Measurements from ENCODE around the gene MAD1L1. TPM values are rescaled to one million over a fixed set of nuclear protein-coding genes. Genes with fewer than 3 reads are reported as not detected.

The MAD1L1 gene
- total RNA-seq, 1 experiment from 2014 or later: 38.5 TPM

DNA sequence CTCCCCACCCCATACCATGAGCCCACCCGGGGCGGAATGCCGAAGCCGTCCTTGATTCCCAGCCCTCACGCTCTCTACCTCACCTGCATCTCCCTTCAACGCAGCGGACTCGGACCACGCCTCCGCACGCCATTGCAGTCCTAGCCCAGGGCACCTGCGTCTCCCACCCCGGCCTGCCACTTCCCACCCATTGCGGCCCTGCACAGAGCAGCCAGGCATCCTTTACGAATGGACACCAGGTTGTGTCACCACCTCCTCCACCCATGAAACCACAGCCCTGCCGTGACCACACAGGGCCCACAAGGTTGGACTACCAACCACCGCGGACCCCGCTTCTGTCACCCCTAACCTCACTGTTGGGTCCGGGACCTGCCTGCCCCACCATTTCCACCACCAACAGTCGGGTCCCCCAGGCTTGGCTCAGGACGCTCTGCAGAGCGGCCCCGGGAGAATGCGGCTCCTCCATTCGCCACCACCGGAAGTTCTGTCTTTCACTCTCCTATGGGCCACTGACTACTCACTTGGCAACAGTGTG lies 232.5 kb downstream of the MAD1L1 start:
- TF ChIP-seq EZH2 (IDR thresholded peaks at IDR 0.05): no peak
- TF ChIP-seq SRF (IDR thresholded peaks at IDR 0.05; ENCODE audit: low read depth): no peak
- TF ChIP-seq SIN3A (IDR thresholded peaks at IDR 0.05; ENCODE audit: low read depth): no peak
- no peak for TF ChIP-seq EGR1 (IDR thresholded peaks at IDR 0.05; ENCODE audit: low read depth)
- no peak for TF ChIP-seq SP1 (IDR thresholded peaks at IDR 0.05; ENCODE audit: low read depth)
- no peak for TF ChIP-seq TCF7L2 (IDR thresholded peaks at IDR 0.05; ENCODE audit: borderline replicate concordance, extremely low read depth, insufficient read depth, insufficient read length)
- no peak for TF ChIP-seq ZBTB33 (IDR thresholded peaks at IDR 0.05; ENCODE audit: extremely low read depth, insufficient replicate concordance, low read length)
- no peak for TF ChIP-seq ZFX (IDR thresholded peaks at IDR 0.05)
- TF ChIP-seq JUND (IDR thresholded peaks at IDR 0.05): no peak
- TF ChIP-seq REST (IDR thresholded peaks at IDR 0.05; ENCODE audit: low read depth): no peak
- TF ChIP-seq POLR2A (IDR thresholded peaks at IDR 0.05; ENCODE audit: borderline replicate concordance, extremely low read depth, insufficient read depth, insufficient read length): no peak
- TF ChIP-seq, protein P1, sequence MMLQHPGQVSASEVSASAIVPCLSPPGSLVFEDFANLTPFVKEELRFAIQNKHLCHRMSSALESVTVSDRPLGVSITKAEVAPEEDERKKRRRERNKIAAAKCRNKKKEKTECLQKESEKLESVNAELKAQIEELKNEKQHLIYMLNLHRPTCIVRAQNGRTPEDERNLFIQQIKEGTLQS (IDR thresholded peaks at IDR 0.05): no peak
- TF ChIP-seq, protein P2, sequence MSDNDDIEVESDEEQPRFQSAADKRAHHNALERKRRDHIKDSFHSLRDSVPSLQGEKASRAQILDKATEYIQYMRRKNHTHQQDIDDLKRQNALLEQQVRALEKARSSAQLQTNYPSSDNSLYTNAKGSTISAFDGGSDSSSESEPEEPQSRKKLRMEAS (IDR thresholded peaks at IDR 0.05): no peak
- no peaks in the 10 kb centered on the region for H3K9me3 ChIP-seq (ENCODE audit: control insufficient read depth in 1 of 2, insufficient read depth in 1 of 2, low read depth in 1 of 2, low read length in 2 of 2)
- no peaks in the 10 kb centered on the region for H3K79me2 ChIP-seq (ENCODE audit: insufficient read depth, low read length)
- H3K27me3 ChIP-seq (ENCODE audit: insufficient read depth, low read length): no peaks in the 10 kb centered on the region
- no peak overlapping the region for H3K27ac ChIP-seq (ENCODE audit: low read depth, low read length)
- H3K4me3 ChIP-seq (replicated peaks in 1 of 2; ENCODE audit: low read depth in 1 of 2, low read length in 2 of 2): no peak overlapping the region
- H2AFZ ChIP-seq (ENCODE audit: low read depth, low read length, poor library complexity, severe bottlenecking): no peak overlapping the region
- ChIA-PET POLR2A (no interaction called here), RAD21 (ENCODE audit: low non-redundant PET in 1 of 2, low total read pairs in 2 of 2, uncharacterized antibody in 2 of 2, unreplicated experiment in 2 of 2) (no interaction called here), CTCF (no interaction called here)
- ATAC-seq: no peak
- H3K4me2 ChIP-seq (ENCODE audit: low read length): no peak overlapping the region
- no peak overlapping the region for H3K9ac ChIP-seq (ENCODE audit: low read length)
- H4K20me1 ChIP-seq (ENCODE audit: insufficient read depth): no peaks in the 10 kb centered on the region
- H3K4me1 ChIP-seq (ENCODE audit: control insufficient read depth in 1 of 2, insufficient read depth in 2 of 2, low read length in 2 of 2): no peaks in the 10 kb centered on the region
- no peaks in the 10 kb centered on the region for H3K9me2 ChIP-seq (ENCODE audit: insufficient read depth)
- no peaks in the 10 kb centered on the region for H3K36me3 ChIP-seq (ENCODE audit: control insufficient read depth in 1 of 2, insufficient read depth in 2 of 2, low read length in 2 of 2)
- intact Hi-C loops (cut with micrococcal nuclease): no loop called here
- DNase-seq (ENCODE audit: low read depth, low spot score): no peak
- no TSS peak for BruUV-seq (replicated peaks)
